Caco-2 (cell line): Measurements from ENCODE around the gene GTF2F1. TPM values are rescaled to one million over a fixed set of nuclear protein-coding genes. Genes with fewer than 3 reads are reported as not detected.

Source experiments
- BruUV-seq: library from RNA; stranded (reverse); fragments of 400-500 nt; replicated peaks from 2 replicates; lab custom pipeline; 2021; lab: Mats Ljungman, UMichigan
- CTCF ChIA-PET: fragments of 300-600 bp; sonication (Branson Sonifier 250); formaldehyde crosslinking; loops from one replicate; lab custom pipeline; 2022; ENCODE audit warnings: antibody characterized with exemption; lab: Charles Lee
- POLR2A ChIA-PET: fragments of 300-600 bp; sonication (Branson Sonifier 250); formaldehyde crosslinking; loops from one replicate; lab custom pipeline; 2022; ENCODE audit warnings: antibody characterized with exemption; lab: Charles Lee
- DNase-seq, 2 experiments: peaks; one replicate each; pipeline versions ENCODE4 v3.0.0 to v3.0.0-alpha.2; 2020 to 2022
- H3K27me3 ChIP-seq: replicated peaks from 2 replicates; pipeline ENCODE4 v1.6.0; 2011; ENCODE audit warnings: low read length; ENCODE audit not compliant: control insufficient read depth, insufficient read depth
- H3K36me3 ChIP-seq: 2 replicates; pipeline ENCODE4 v1.5.1; 2011; ENCODE audit warnings: low read length; ENCODE audit not compliant: control insufficient read depth, insufficient read depth
- H3K4me1 ChIP-seq: fragments of 250-450 bp; sonication (Bioruptor Pico); 2 replicates; pipeline ENCODE4 v1.5.1; 2020; ENCODE audit warnings: mild to moderate bottlenecking
- H3K4me3 ChIP-seq: 2 replicates; pipeline ENCODE4 v1.5.1; 2011; ENCODE audit warnings: low read depth, mild to moderate bottlenecking, control low read depth, low read length
- H3K9me3 ChIP-seq: fragments of 250-450 bp; sonication (Bioruptor Pico); 2 replicates; pipeline ENCODE4 v1.5.1; 2020; ENCODE audit warnings: mild to moderate bottlenecking, moderate library complexity
- H3K27ac Mint-ChIP-seq: one replicate; pipeline ENCODE4 v1.8.0; 2022; ENCODE audit warnings: mixed read lengths; ENCODE audit not compliant: unreplicated experiment
- H3K27me3 Mint-ChIP-seq: one replicate; pipeline ENCODE4 v1.8.0; 2022; ENCODE audit warnings: mixed read lengths; ENCODE audit not compliant: insufficient read depth, unreplicated experiment
- H3K36me3 Mint-ChIP-seq: one replicate; pipeline ENCODE4 v1.8.0; 2022; ENCODE audit warnings: mild to moderate bottlenecking, mixed read lengths; ENCODE audit not compliant: insufficient read depth, unreplicated experiment
- H3K4me1 Mint-ChIP-seq: one replicate; pipeline ENCODE4 v1.8.0; 2022; ENCODE audit warnings: low read depth, mixed read lengths; ENCODE audit not compliant: unreplicated experiment
- H3K4me3 Mint-ChIP-seq: one replicate; pipeline ENCODE4 v1.8.0; 2022; ENCODE audit warnings: mild to moderate bottlenecking, moderate library complexity, mixed read lengths; ENCODE audit not compliant: unreplicated experiment
- H3K9me3 Mint-ChIP-seq: one replicate; pipeline ENCODE4 v1.8.0; 2022; ENCODE audit warnings: mixed read lengths; ENCODE audit not compliant: unreplicated experiment
- CTCF ChIP-seq, 2 experiments: fragments of 200-600 bp in 1 of 2; IDR thresholded peaks; 1 replicate in 1 of 2; 2 replicates in 1 of 2; pipeline versions ENCODE4 v1.5.1 to v1.8.0; 2011 to 2022; ENCODE audit warnings: antibody characterized with exemption in 1 of 2, control low read depth in 1 of 2, inconsistent platforms in 1 of 2, low read depth in 1 of 2, low read length in 1 of 2, mild to moderate bottlenecking in 1 of 2, moderate library complexity in 1 of 2; ENCODE audit not compliant: insufficient read depth in 1 of 2, severe bottlenecking in 1 of 2, unreplicated experiment in 1 of 2
- intact Hi-C: fragments of 100-400 bp; cut with micrococcal nuclease; formaldehyde crosslinking; loops from one replicate; pipeline ENCODE4 v1.10.0; 2022; ENCODE audit not compliant: unreplicated experiment
- total RNA-seq: library from RNA; stranded (reverse); gene quantifications from 2 replicates; pipeline ENCODE4 v1.2.3, GENCODE V29; 2022

The GTF2F1 gene
- total RNA-seq, 1 experiment from 2014 or later: 77.4 TPM

GRCh38 chr19:6343462-6343861 lies 49.5 kb downstream of the GTF2F1 start:
- CTCF ChIA-PET: no interaction called here
- peaks cover 2% of the 10 kb centered on the region for H3K27me3 Mint-ChIP-seq

GRCh38 chr19:6340493-6341201 lies 52.3 kb downstream of the GTF2F1 start:
- H3K9me3 Mint-ChIP-seq: no peaks in the 10 kb centered on the region
- Histone ChIP-seq H3K36me3 (no peaks in the 10 kb centered on the region), H3K4me1 (no peaks in the 10 kb centered on the region), H3K4me3 (no peak overlapping the region), H3K27me3 (no peaks in the 10 kb centered on the region), H3K9me3 (0 out of 2 replicates have a peak, but pooled peaks cover 4% of the 10 kb centered on the region)
- peaks cover 4% of the 10 kb centered on the region for H3K36me3 Mint-ChIP-seq
- ChIA-PET CTCF (interaction anchor here (0.6 to 0.7 kb wide), 2 partner anchors 122 to 513 kb away, joined by 3 to 4 read pairs; no protein-coding TSS in a partner anchor), POLR2A (interaction anchor here (0.6 kb wide), 1 partner anchor 27 kb away, joined by 7 read pairs; no protein-coding TSS in a partner anchor)
- peaks cover 2% of the 10 kb centered on the region for H3K27me3 Mint-ChIP-seq
- DNase-seq: no peak
- no TSS peak for BruUV-seq
- H3K4me1 Mint-ChIP-seq: no peaks in the 10 kb centered on the region
- intact Hi-C loops: no loop called here
- peak in 1 of 2 experiments; percentile 32 for TF ChIP-seq CTCF (IDR thresholded peaks at IDR 0.05; ENCODE audit: insufficient read depth in 1 of 2, low read depth in 1 of 2, low read length in 1 of 2, severe bottlenecking in 1 of 2, unreplicated experiment in 1 of 2)
- H3K4me3 Mint-ChIP-seq: no peak overlapping the region
- H3K27ac Mint-ChIP-seq: no peak overlapping the region

More at GRCh38 chr19:6343462-6343861, 49.5 kb downstream of the GTF2F1 start:
- Histone ChIP-seq H3K9me3 (0 out of 2 replicates have a peak, but pooled peaks cover 4% of the 10 kb centered on the region), H3K4me3 (no peak overlapping the region), H3K4me1 (no peaks in the 10 kb centered on the region), H3K27me3 (no peaks in the 10 kb centered on the region), H3K36me3 (no peaks in the 10 kb centered on the region)
- POLR2A ChIA-PET: no interaction called here
- intact Hi-C loops: no loop called here
- H3K9me3 Mint-ChIP-seq: no peaks in the 10 kb centered on the region
- TF ChIP-seq CTCF (IDR thresholded peaks at IDR 0.05; ENCODE audit: insufficient read depth in 1 of 2, low read depth in 1 of 2, low read length in 1 of 2, severe bottlenecking in 1 of 2, unreplicated experiment in 1 of 2): no peak
- peaks cover 4% of the 10 kb centered on the region for H3K36me3 Mint-ChIP-seq
- DNase-seq: no peak
- no TSS peak for BruUV-seq
- H3K4me3 Mint-ChIP-seq: no peak overlapping the region
- H3K4me1 Mint-ChIP-seq: no peaks in the 10 kb centered on the region
- no peak overlapping the region for H3K27ac Mint-ChIP-seq

- no TSS peak for BruUV-seq
- H3K27me3 Mint-ChIP-seq: no peaks in the 10 kb centered on the region
- Histone ChIP-seq H3K9me3 (no peaks in the 10 kb centered on the region), H3K27me3 (no peaks in the 10 kb centered on the region), H3K4me1 (no peaks in the 10 kb centered on the region), H3K36me3 (no peaks in the 10 kb centered on the region), H3K4me3 (no peak overlapping the region)
- H3K27ac Mint-ChIP-seq: no peak overlapping the region
- H3K4me3 Mint-ChIP-seq: no peak overlapping the region
- H3K9me3 Mint-ChIP-seq: no peaks in the 10 kb centered on the region
- CTCF ChIA-PET: interaction anchor here (0.9 kb wide), 1 partner anchor 348 kb away, joined by 3 read pairs; no protein-coding TSS in a partner anchor
- no peak for DNase-seq
- TF ChIP-seq CTCF (IDR thresholded peaks at IDR 0.05; ENCODE audit: insufficient read depth in 1 of 2, low read depth in 1 of 2, low read length in 1 of 2, severe bottlenecking in 1 of 2, unreplicated experiment in 1 of 2): no peak
- POLR2A ChIA-PET: interaction anchor here (0.6 kb wide), 1 partner anchor 85 kb away, joined by 3 read pairs; no protein-coding TSS in a partner anchor
- intact Hi-C loops: no loop called here
- H3K36me3 Mint-ChIP-seq: no peaks in the 10 kb centered on the region
- H3K4me1 Mint-ChIP-seq: no peaks in the 10 kb centered on the region
Observed at GRCh38 chr19:6334490-6335285, 58.3 kb downstream of the GTF2F1 start.
